Lung (tissue), 12 donors: ENCODE data around the gene COMMD3. TPM values are rescaled to one million over a fixed set of nuclear protein-coding genes. Genes with fewer than 3 reads are reported as not detected.

Experiments used
- ATAC-seq: fragments of 200-7000 bp; cut with Tn5 transposase; one replicate; pipeline ENCODE4 v1.9.1; 2020; ENCODE audit warnings: moderate number of reproducible peaks; ENCODE audit not compliant: insufficient read depth, low FRiP score
- DNase-seq, 3 donors: peaks; one replicate each; pipeline ENCODE4 v3.0.0-alpha.2; 2013 to 2017
- H3K27ac ChIP-seq, 2 donors: one replicate each; pipeline ENCODE4 v1.5.1; 2013; ENCODE audit warnings: mild to moderate bottlenecking in 2 of 2, moderate library complexity in 2 of 2, control low read depth in 1 of 2, inconsistent platforms in 1 of 2, low read depth in 1 of 2, low read length in 1 of 2
- H3K27me3 ChIP-seq, 3 donors: one replicate each; pipeline ENCODE4 v1.5.1; 2013; ENCODE audit warnings: low read length in 2 of 3; ENCODE audit not compliant: control insufficient read depth in 3 of 3, insufficient read depth in 3 of 3
- H3K36me3 ChIP-seq, 4 donors: one replicate each; pipeline ENCODE4 v1.5.1; 2013; ENCODE audit warnings: low read length in 4 of 4, mild to moderate bottlenecking in 1 of 4, moderate library complexity in 1 of 4; ENCODE audit not compliant: control insufficient read depth in 4 of 4, insufficient read depth in 4 of 4
- H3K4me1 ChIP-seq, 5 donors: one replicate each; pipeline ENCODE4 v1.5.1; 2013; ENCODE audit warnings: low read length in 5 of 5, mild to moderate bottlenecking in 2 of 5, moderate library complexity in 1 of 5; ENCODE audit not compliant: control insufficient read depth in 5 of 5, insufficient read depth in 5 of 5
- H3K4me3 ChIP-seq: one replicate; pipeline ENCODE4 v1.5.1; 2013; ENCODE audit warnings: mild to moderate bottlenecking, control low read depth, moderate library complexity
- H3K9ac ChIP-seq, 2 donors: one replicate each; pipeline ENCODE4 v1.5.1; 2013; ENCODE audit warnings: low read length in 2 of 2, control low read depth in 1 of 2; ENCODE audit not compliant: insufficient read depth in 1 of 2
- H3K9me3 ChIP-seq, 4 donors: one replicate each; pipeline ENCODE4 v1.5.1; 2013; ENCODE audit warnings: low read length in 3 of 4, mild to moderate bottlenecking in 1 of 4, moderate library complexity in 1 of 4; ENCODE audit not compliant: control insufficient read depth in 4 of 4, insufficient read depth in 3 of 4
- CTCF ChIP-seq: IDR thresholded peaks from 2 replicates; pipeline ENCODE4 v1.5.1; 2012; ENCODE audit warnings: mild to moderate bottlenecking; ENCODE audit errors: control extremely low read depth, extremely low read depth
- WGBS, 2 donors: extraction: QIAGEN DNeasy Blood & Tissue Kit; methylation state at CpG; one replicate each; pipeline ENCODE4 v1.1.7; 2013; 5-methylcytosine and 5-hydroxymethylcytosine counted together
- polyA plus RNA-seq, 2 donors: library from polyadenylated mRNA; stranded (reverse); fragments of 200-250 nt; gene quantifications; one replicate each; pipeline ENCODE4 v1.2.1, GENCODE V29; 2013
- total RNA-seq, 2 donors: library from RNA; depleted of rRNA in 1 of 2; stranded (reverse); fragments of >200 nt in 1 of 2; gene quantifications; one replicate each; pipeline ENCODE4 v1.2.1, GENCODE V29; 2014 to 2021
- donor health status: control.
- donor health status: control.
- donor health status: Bipolar disorder and iron deficiency.
- donor health status: healthy.
- donor health status: DM: yes; HTN: yes; CAD: no.

COMMD3 gene
- total and polyA plus RNA-seq, 4 donors: 40.6 to 70.3 (median 56.2) TPM

GRCh38 chr10:22365644-22366434 lies 49.7 kb downstream of the COMMD3 start:
- H3K27ac ChIP-seq: no peak overlapping the region
- no peak overlapping the region for H3K9ac ChIP-seq
- WGBS, 2 donors: 86 to 90% methylated on average over 4 of the region's 4 CpGs
- ATAC-seq: no peak
- no peak overlapping the region for H3K4me3 ChIP-seq
- no peak for TF ChIP-seq CTCF
- DNase-seq: no peak
- H3K9me3 ChIP-seq: no peaks in the 10 kb centered on the region
- H3K36me3 ChIP-seq: no peaks in the 10 kb centered on the region
- no peaks in the 10 kb centered on the region for H3K4me1 ChIP-seq
- no peaks in the 10 kb centered on the region for H3K27me3 ChIP-seq

- no peak overlapping the region for H3K4me3 ChIP-seq
- no peaks in the 10 kb centered on the region for H3K36me3 ChIP-seq
- ATAC-seq (no peak), DNase-seq (no peak)
- no peaks in the 10 kb centered on the region for H3K9me3 ChIP-seq
- no peak overlapping the region for H3K9ac ChIP-seq
- H3K27me3 ChIP-seq: no peaks in the 10 kb centered on the region
- no peaks in the 10 kb centered on the region for H3K4me1 ChIP-seq
- H3K27ac ChIP-seq: no peak overlapping the region
- TF ChIP-seq CTCF: no peak
Observed at GRCh38 chr10:22366435-22366703, 50.2 kb downstream of the COMMD3 start.

GRCh38 chr10:22366771-22367170 lies 50.6 kb downstream of the COMMD3 start:
- no peak overlapping the region for H3K27ac ChIP-seq
- H3K36me3 ChIP-seq: no peaks in the 10 kb centered on the region
- H3K9ac ChIP-seq: no peak overlapping the region
- 63 to 73% methylated on average over 2 of the region's 2 CpGs for whole genome bisulfite sequencing, 2 donors
- H3K27me3 ChIP-seq: no peaks in the 10 kb centered on the region
- no peaks in the 10 kb centered on the region for H3K4me1 ChIP-seq
- no peak for ATAC-seq
- no peaks in the 10 kb centered on the region for H3K9me3 ChIP-seq
- no peak overlapping the region for H3K4me3 ChIP-seq
- no peak for TF ChIP-seq CTCF
- no peak for DNase-seq

- no peak for DNase-seq
Observed at GRCh38 chr10:22367471-22367870, 51.3 kb downstream of the COMMD3 start.

More at GRCh38 chr10:22367471-22367870, 51.3 kb downstream of the COMMD3 start:
- TF ChIP-seq CTCF: no peak
- no peak for ATAC-seq
- H3K9me3 ChIP-seq: no peaks in the 10 kb centered on the region
- H3K9ac ChIP-seq: no peak overlapping the region
- H3K36me3 ChIP-seq: no peaks in the 10 kb centered on the region
- peaks cover 0 to 2% (median 0%) of the 10 kb centered on the region in 3 donors for H3K27me3 ChIP-seq
- H3K4me1 ChIP-seq: no peaks in the 10 kb centered on the region
- 79 to 85% methylated on average over 1 of the region's 1 CpG for WGBS, 2 donors
- H3K27ac ChIP-seq: no peak overlapping the region
- no peak overlapping the region for H3K4me3 ChIP-seq
